Stimulated activated CD8-positive, alpha-beta memory T cell treated with anti-CD3 and anti-CD28 coated beads, Interleukin-15, amount 100 ng/mL, for 48 hours (primary cell): ENCODE measurements around the gene ZACN.

Source experiments
- DNase-seq, 2 donors: peaks; one replicate each; pipeline ENCODE4 v3.0.0-alpha.2; 2020; ENCODE audit warnings: low read depth in 2 of 2

ZACN gene

GRCh38 chr17:76081295-76082210 is 2.6 kb downstream of the ZACN start:
- no peak for DNase-seq

- DNase-seq, result no peak
These were observed 3.6 kb downstream of the ZACN start for GRCh38 chr17:76082326-76083251.

DNA sequence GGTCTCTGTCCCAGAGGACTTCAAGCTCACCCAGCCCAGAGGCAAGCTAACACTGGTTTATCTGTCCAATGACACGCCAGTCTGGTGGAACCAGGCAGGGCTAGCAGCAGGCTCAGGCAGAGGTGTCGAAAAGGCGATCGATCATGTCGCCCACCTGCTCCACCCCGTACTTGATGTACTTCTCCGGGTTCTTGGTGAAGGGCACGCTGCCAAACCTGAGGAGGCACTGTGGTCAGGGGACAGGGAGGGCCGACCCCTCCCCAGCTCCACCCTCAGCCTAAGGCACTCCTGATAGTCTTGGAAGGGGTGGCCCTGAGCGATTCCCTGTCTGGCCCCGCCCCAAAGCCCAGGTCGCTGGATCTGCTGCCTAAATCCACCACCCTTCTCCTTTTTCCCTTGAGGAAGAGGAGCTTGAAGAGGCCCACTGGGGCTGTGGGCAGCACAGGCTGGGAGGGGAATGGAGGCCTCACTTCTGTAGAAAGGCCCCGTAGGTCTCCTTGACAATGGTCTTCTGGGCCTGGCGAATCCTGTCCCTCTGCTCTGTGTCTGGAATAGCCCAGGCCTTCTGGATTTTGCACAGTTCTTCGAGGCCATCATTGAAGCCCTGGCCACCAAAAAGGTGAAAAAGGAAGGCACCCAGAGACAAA is 4.7 kb downstream of the ZACN start:
- DNase-seq, result no peak

GRCh38 chr17:76085066-76085730 is 6.2 kb downstream of the ZACN start:
- no peak for DNase-seq

DNA sequence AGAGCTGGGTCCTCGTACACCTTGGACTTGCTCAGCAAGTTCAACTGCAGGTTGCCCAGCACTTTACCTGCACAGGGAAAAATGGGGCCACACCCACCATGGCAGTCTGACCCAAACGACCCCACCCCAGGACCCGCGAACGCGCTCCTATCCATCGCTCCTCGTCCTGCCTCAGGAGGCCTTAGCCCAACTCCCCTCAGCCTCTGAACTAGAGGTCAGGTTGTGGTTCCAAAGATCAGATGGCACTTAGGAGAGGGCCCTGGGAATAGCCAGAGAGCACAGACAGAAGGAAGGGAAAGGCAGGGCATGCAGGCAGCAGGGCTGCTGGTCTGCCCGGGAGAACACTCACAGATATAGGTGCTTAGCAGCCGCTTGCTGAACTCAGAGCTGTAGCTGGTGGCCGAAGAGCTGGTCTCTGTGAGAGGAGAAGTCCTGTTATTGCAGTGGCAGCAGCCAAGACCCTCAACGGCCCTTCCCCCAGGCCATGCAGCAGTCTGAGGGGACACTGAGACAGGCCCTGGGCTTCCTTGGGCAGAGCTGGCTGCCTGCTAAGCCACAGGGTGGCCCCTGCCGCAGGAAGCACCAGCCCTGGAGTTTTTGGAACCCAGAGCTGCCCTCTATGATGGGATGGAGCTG is 6.9 kb downstream of the ZACN start:
- no peak for DNase-seq

GRCh38 chr17:76086384-76086783 is 7.4 kb downstream of the ZACN start:
- DNase-seq, result no peak

GRCh38 chr17:76087531-76087930 is 8.5 kb downstream of the ZACN start:
- DNase-seq, result no peak

DNA sequence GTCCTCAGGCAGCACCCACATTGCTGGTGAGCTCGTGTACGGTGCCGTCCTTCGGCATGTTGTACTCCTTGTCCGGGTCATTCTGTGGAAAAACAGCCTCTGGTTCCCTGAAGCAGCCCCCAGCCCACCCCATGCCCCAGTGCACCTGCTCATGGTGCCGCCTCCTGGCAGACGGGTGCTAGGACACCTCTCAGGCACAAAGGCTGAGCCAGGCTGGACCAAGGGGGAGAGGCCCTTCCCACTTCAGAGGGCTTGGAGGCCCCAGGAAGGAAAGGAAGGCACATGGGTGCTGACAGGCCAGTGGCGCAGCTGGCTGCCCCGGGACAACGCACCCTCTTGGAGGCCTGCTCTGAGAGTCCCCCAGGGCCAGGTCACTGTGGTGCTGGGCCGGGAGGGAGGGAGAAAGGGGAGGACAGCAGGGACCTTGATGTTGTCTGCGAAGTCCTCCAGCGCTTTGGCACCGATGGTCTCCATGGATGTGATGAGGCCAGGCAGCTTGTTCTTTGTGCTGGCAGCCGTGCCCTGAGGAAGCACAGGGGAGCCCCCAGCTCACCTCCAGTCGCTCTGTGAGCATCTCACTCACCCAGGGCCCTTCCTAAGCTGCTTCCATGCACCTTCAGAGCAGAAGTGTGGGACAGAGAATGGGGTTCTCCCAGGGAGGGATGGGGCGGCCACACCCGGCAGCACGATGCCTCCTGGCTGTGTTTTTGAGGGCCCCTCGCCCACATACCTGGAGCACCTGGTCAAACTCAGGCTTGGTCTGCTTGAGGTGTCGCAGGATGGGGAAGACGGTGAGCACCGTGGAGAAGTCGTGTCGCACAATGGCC is 9.3 kb downstream of the ZACN start:
- no peak for DNase-seq

DNA sequence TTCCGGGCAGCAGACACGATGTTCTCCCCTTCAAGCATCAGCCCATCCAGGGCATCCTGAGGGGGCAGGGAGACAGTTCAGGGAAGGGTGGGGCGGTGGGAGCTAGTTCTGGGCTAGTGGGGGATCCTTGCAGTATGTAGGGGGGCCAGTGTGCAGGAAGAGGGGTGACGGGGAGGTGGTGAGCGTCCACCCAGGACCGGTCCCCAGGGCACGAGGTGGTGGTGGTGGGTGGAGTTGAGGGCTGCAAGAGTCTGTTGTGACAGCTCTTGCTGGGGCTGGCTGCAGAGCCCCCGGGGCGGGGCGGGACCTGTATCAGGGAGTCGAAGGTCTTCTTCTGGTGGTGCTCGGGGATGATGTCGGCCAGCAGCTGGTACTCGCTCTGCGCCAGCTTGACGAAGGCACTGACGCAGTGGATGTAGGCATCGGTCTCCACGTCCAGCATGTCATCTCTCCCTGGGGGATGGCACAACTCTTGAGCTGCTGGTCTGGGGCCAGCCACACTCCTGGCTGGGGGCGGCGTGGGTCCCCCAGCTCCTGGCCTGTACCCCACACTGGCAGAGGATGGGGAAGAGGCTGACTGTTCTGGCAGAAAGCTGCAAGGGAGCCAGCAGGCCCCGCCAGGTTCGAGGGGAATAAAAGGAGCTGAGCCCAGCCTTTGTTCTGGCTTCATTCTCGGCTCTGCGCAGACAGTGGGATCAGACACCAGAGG is 10.0 kb downstream of the ZACN start:
- no peak for DNase-seq

- DNase-seq, result no peak
These were observed 10.9 kb downstream of the ZACN start for GRCh38 chr17:76089680-76090516.

DNA sequence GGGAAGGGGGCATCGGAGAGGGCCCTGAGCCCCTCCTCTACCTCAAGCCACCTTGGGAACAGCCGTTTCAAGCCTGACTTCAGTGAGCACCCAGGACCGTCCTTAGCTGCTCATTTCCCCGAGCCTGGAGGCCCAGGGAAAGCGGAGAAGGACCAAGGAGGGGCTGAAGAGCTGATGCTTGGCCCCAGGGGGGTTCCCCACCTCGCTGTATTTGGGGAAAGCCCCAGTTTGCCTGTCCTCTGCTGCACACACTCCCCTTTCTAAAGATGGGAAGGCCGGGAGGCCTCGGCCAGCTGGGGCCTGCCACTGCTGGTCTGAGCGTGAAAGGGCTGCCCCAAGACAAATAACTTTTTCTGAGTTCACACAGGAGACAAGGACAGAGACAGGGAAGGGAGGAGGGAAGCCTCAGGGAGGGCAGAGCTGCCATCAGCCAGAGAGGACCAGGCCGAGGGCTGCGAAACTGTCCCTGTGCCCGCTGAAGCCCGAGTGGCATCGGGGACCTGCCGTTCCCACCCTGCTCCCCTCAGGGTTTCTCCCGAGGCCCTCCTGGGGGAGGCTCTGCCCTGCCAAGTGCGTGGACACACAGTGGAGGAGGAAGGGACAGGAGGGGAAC is 11.6 kb downstream of the ZACN start:
- DNase-seq, result no peak

GRCh38 chr17:76091526-76092286 is 12.7 kb downstream of the ZACN start:
- DNase-seq, result no peak

- DNase-seq, result no peak
These were observed 13.8 kb downstream of the ZACN start for GRCh38 chr17:76092526-76093413.

- DNase-seq, result no peak
These were observed 15.1 kb downstream of the ZACN start for GRCh38 chr17:76094046-76094445.

- no peak for DNase-seq
These were observed 17.0 kb downstream of the ZACN start for GRCh38 chr17:76095943-76096342.

DNA sequence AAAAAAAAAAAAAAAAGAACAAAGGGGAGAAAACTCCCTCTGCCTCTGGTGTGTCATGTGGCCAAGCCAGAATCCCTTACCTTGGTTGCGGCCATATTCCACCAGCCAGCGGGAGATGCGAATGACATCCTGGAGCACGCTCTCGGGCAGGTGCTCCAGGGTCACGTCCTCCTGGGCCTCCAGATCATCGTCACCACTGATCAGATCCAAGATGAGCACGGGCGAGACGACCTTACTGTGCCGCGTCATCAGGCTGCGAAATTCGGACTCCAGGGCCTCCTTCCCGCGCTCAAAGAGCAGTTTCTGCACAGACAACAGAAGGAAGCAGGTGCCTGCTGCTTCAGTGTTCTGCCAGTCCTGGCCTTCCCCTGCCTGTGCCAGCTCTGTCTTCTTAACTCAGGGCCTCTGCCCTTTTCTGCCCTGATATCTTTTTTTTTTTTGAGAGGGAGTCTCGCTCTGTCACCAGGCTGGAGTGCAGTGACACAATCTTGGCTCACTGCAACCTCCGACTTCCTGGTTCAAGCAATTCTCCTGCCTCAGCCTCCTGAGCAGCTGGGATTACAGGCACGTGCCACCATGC is 18.8 kb downstream of the ZACN start:
- DNase-seq, result no peak
